ENCODE results near the gene PRKCE.

- no peak for TF ChIP-seq CTCF (IDR thresholded peaks at IDR 0.05)
- no peak for TF ChIP-seq REST (IDR thresholded peaks at IDR 0.05; ENCODE audit: insufficient read depth in 1 of 2, low read depth in 2 of 2, low read length in 1 of 2)
Observed at GRCh38 chr2:46169467-46169866, 518.0 kb downstream of the PRKCE start.
